ENCODE measurements around the gene NBEAL1. TPM values are rescaled to one million over a fixed set of nuclear protein-coding genes. Genes with fewer than 3 reads are reported as not detected.
"Not testable (repeated sequence)": the region's sequence is repeated elsewhere in the genome, so short reads cannot be mapped to it uniquely, and the experiment has no call there.

The NBEAL1 gene
- total and polyA plus RNA-seq, 7 experiments from 2014 or later, result 6.2 to 15.9 (median 11.8) TPM

GRCh38 chr2:203035879-203036470 lies 21.3 kb downstream of the NBEAL1 start:
- CTCF ChIA-PET, result interaction anchor here (0.6 kb wide), 1 partner anchor 44 kb away, joined by 3 read pairs; no protein-coding TSS in a partner anchor

GRCh38 chr2:203037026-203037425 lies 22.4 kb downstream of the NBEAL1 start:
- ATAC-seq (no peak), DNase-seq (no peak)
- Mint-ChIP-seq H3K27ac (no peak overlapping the region), H3K4me3 (no peak overlapping the region), H3K36me3 (peaks cover 9 to 29% (median 16%) of the 10 kb centered on the region in 5 donors), H3K9me3 (peaks cover 0 to 1% (median 0%) of the 10 kb centered on the region in 11 donors), H3K4me1 (peaks cover 0 to 7% (median 0%) of the 10 kb centered on the region in 7 donors), H3K27me3 (no peaks in the 10 kb centered on the region)
- H3K4me1 ChIP-seq (ENCODE audit: control insufficient read depth in 2 of 2, insufficient read depth in 2 of 2, low read length in 2 of 2), result no peaks in the 10 kb centered on the region
- no peak overlapping the region for H3K27ac ChIP-seq (ENCODE audit: low read depth, low read length)
- intact Hi-C loops (cut with micrococcal nuclease), result no loop called here
- H3K27me3 ChIP-seq (ENCODE audit: control insufficient read depth in 2 of 2, insufficient read depth in 2 of 2, low read length in 2 of 2), result no peaks in the 10 kb centered on the region
- ChIA-PET POLR2A (no interaction called here), CTCF (no interaction called here)
- H3K36me3 ChIP-seq (ENCODE audit: control insufficient read depth in 2 of 3, insufficient read depth in 3 of 3, low read length in 3 of 3), result peaks cover 0 to under 1% (median 0%) of the 10 kb centered on the region in 3 experiments
- H3K9me3 ChIP-seq (ENCODE audit: control insufficient read depth in 2 of 3, low read length in 3 of 3), result no peaks in the 10 kb centered on the region
- no peak overlapping the region for H3K4me3 ChIP-seq (ENCODE audit: low read length)

More at GRCh38 chr2:203035879-203036470, 21.3 kb downstream of the NBEAL1 start:
- intact Hi-C loops (cut with micrococcal nuclease), result no loop called here
- ATAC-seq (no peak), DNase-seq (no peak)
- Mint-ChIP-seq H3K4me1 (peaks cover 0 to 7% (median 0%) of the 10 kb centered on the region in 7 donors), H3K36me3 (peaks cover 9 to 26% (median 15%) of the 10 kb centered on the region in 5 donors), H3K27me3 (no peaks in the 10 kb centered on the region), H3K9me3 (peaks cover 0 to 2% (median 0%) of the 10 kb centered on the region in 11 donors), H3K27ac (no peak overlapping the region), H3K4me3 (no peak overlapping the region)
- Histone ChIP-seq H3K4me1 (ENCODE audit: control insufficient read depth in 2 of 2, insufficient read depth in 2 of 2, low read length in 2 of 2) (no peaks in the 10 kb centered on the region), H3K27ac (ENCODE audit: low read depth, low read length) (no peak overlapping the region), H3K27me3 (ENCODE audit: control insufficient read depth in 2 of 2, insufficient read depth in 2 of 2, low read length in 2 of 2) (no peaks in the 10 kb centered on the region), H3K36me3 (ENCODE audit: control insufficient read depth in 2 of 3, insufficient read depth in 3 of 3, low read length in 3 of 3) (no peaks in the 10 kb centered on the region), H3K9me3 (ENCODE audit: control insufficient read depth in 2 of 3, low read length in 3 of 3) (no peaks in the 10 kb centered on the region), H3K4me3 (ENCODE audit: low read length) (no peak overlapping the region)
- POLR2A ChIA-PET, result no interaction called here

GRCh38 chr2:203038586-203038985 lies 23.9 kb downstream of the NBEAL1 start:
- ATAC-seq (no peak), DNase-seq (no peak)
- Histone ChIP-seq H3K27ac (ENCODE audit: low read depth, low read length) (no peak overlapping the region), H3K4me1 (ENCODE audit: control insufficient read depth in 2 of 2, insufficient read depth in 2 of 2, low read length in 2 of 2) (no peaks in the 10 kb centered on the region), H3K9me3 (ENCODE audit: control insufficient read depth in 2 of 3, low read length in 3 of 3) (no peaks in the 10 kb centered on the region), H3K27me3 (ENCODE audit: control insufficient read depth in 2 of 2, insufficient read depth in 2 of 2, low read length in 2 of 2) (no peaks in the 10 kb centered on the region), H3K36me3 (ENCODE audit: control insufficient read depth in 2 of 3, insufficient read depth in 3 of 3, low read length in 3 of 3) (peaks cover 0 to 4% (median 0%) of the 10 kb centered on the region in 3 experiments), H3K4me3 (ENCODE audit: low read length) (no peak overlapping the region)
- peaks cover 0 to 4% (median 0%) of the 10 kb centered on the region in 7 donors for H3K4me1 Mint-ChIP-seq
- peak overlapping the region in 1 of 9 donors; percentile 10 for H3K27ac Mint-ChIP-seq
- ChIA-PET POLR2A (interaction anchor here (0.8 kb wide), 1 partner anchor 492 kb away, joined by 4 read pairs; no protein-coding TSS in a partner anchor), CTCF (interaction anchor here (0.6 kb wide), 1 partner anchor 119 kb away, joined by 5 read pairs; no protein-coding TSS in a partner anchor)
- no peak overlapping the region for H3K4me3 Mint-ChIP-seq
- H3K27me3 Mint-ChIP-seq, result no peaks in the 10 kb centered on the region
- intact Hi-C loops (cut with micrococcal nuclease), result no loop called here
- H3K36me3 Mint-ChIP-seq, result peaks cover 11 to 38% (median 27%) of the 10 kb centered on the region in 5 donors
- no peaks in the 10 kb centered on the region for H3K9me3 Mint-ChIP-seq

- H3K36me3 Mint-ChIP-seq, result peaks cover 11 to 42% (median 29%) of the 10 kb centered on the region in 5 donors
- intact Hi-C loops (cut with micrococcal nuclease); H3K9me3 ChIP-seq (ENCODE audit: control insufficient read depth in 2 of 3, low read length in 3 of 3); H3K27ac Mint-ChIP-seq; H3K27me3 Mint-ChIP-seq; ATAC-seq; H3K27me3 ChIP-seq (ENCODE audit: control insufficient read depth in 2 of 2, insufficient read depth in 2 of 2, low read length in 2 of 2); H3K36me3 ChIP-seq (ENCODE audit: control insufficient read depth in 2 of 3, insufficient read depth in 3 of 3, low read length in 3 of 3); H3K4me1 ChIP-seq (ENCODE audit: control insufficient read depth in 2 of 2, insufficient read depth in 2 of 2, low read length in 2 of 2); H3K4me3 ChIP-seq (ENCODE audit: low read length); H3K27ac ChIP-seq (ENCODE audit: low read depth, low read length); DNase-seq; H3K9me3 Mint-ChIP-seq; H3K4me1 Mint-ChIP-seq; H3K4me3 Mint-ChIP-seq: not testable (repeated sequence)
- POLR2A ChIA-PET, result interaction anchor here (0.8 kb wide), 1 partner anchor 493 kb away, joined by 4 read pairs; no protein-coding TSS in a partner anchor
- CTCF ChIA-PET, result interaction anchor here (0.6 kb wide), 1 partner anchor 120 kb away, joined by 5 read pairs; no protein-coding TSS in a partner anchor
These were observed 24.5 kb downstream of the NBEAL1 start for GRCh38 chr2:203039211-203039610.

GRCh38 chr2:203040966-203041521 lies 26.4 kb downstream of the NBEAL1 start:
- DNase-seq, result no peak
- Mint-ChIP-seq H3K36me3 (peaks cover 11 to 46% (median 29%) of the 10 kb centered on the region in 5 donors), H3K27me3 (no peaks in the 10 kb centered on the region), H3K27ac (no peak overlapping the region), H3K9me3 (no peaks in the 10 kb centered on the region), H3K4me1 (peaks cover 0 to 3% (median 0%) of the 10 kb centered on the region in 7 donors), H3K4me3 (no peak overlapping the region)
- Histone ChIP-seq H3K27me3 (ENCODE audit: control insufficient read depth in 2 of 2, insufficient read depth in 2 of 2, low read length in 2 of 2) (no peaks in the 10 kb centered on the region), H3K27ac (ENCODE audit: low read depth, low read length) (no peak overlapping the region), H3K9me3 (ENCODE audit: control insufficient read depth in 2 of 3, low read length in 3 of 3) (no peaks in the 10 kb centered on the region), H3K4me3 (ENCODE audit: low read length) (no peak overlapping the region), H3K4me1 (ENCODE audit: control insufficient read depth in 2 of 2, insufficient read depth in 2 of 2, low read length in 2 of 2) (no peaks in the 10 kb centered on the region), H3K36me3 (ENCODE audit: control insufficient read depth in 2 of 3, insufficient read depth in 3 of 3, low read length in 3 of 3) (peaks cover 0 to 4% (median 0%) of the 10 kb centered on the region in 3 experiments)
- intact Hi-C loops (cut with micrococcal nuclease), result no loop called here
- no peak for ATAC-seq
- POLR2A ChIA-PET, result no interaction called here
- CTCF ChIA-PET, result no interaction called here

GRCh38 chr2:203042178-203042577 lies 27.5 kb downstream of the NBEAL1 start:
- H3K9me3 ChIP-seq (ENCODE audit: control insufficient read depth in 2 of 3, low read length in 3 of 3), result no peaks in the 10 kb centered on the region
- intact Hi-C loops (cut with micrococcal nuclease), result no loop called here
- H3K36me3 Mint-ChIP-seq, result peaks cover 11 to 52% (median 29%) of the 10 kb centered on the region in 5 donors
- H3K27ac ChIP-seq (ENCODE audit: low read depth, low read length), result no peak overlapping the region
- no peaks in the 10 kb centered on the region for H3K9me3 Mint-ChIP-seq
- ATAC-seq, result no peak
- H3K27ac Mint-ChIP-seq, result peak overlapping the region in 1 of 9 donors; percentile 71
- no peak for DNase-seq
- ChIA-PET CTCF (no interaction called here), POLR2A (interaction anchor here (0.6 kb wide), 2 partner anchors 32 to 471 kb away, joined by 3 to 8 read pairs; no protein-coding TSS in a partner anchor)
- H3K27me3 ChIP-seq (ENCODE audit: control insufficient read depth in 2 of 2, insufficient read depth in 2 of 2, low read length in 2 of 2), result no peaks in the 10 kb centered on the region
- no peak overlapping the region for H3K4me3 ChIP-seq (ENCODE audit: low read length)
- no peaks in the 10 kb centered on the region for H3K4me1 Mint-ChIP-seq
- H3K27me3 Mint-ChIP-seq, result no peaks in the 10 kb centered on the region
- H3K4me1 ChIP-seq (ENCODE audit: control insufficient read depth in 2 of 2, insufficient read depth in 2 of 2, low read length in 2 of 2), result no peaks in the 10 kb centered on the region
- H3K4me3 Mint-ChIP-seq, result no peak overlapping the region
- H3K36me3 ChIP-seq (ENCODE audit: control insufficient read depth in 2 of 3, insufficient read depth in 3 of 3, low read length in 3 of 3), result peaks cover 0 to 4% (median 0%) of the 10 kb centered on the region in 3 experiments
